GM06990 (cell line): Measurements from ENCODE around the gene NECTIN4.
"Not testable (repeated sequence)": the region's sequence is repeated elsewhere in the genome, so short reads cannot be mapped to it uniquely, and the experiment has no call there.

Experiments
- DNase-seq: peaks from one replicate; pipeline ENCODE4 v3.0.0-alpha.2; 2011; ENCODE audit not compliant: insufficient read length; ENCODE audit errors: extremely low read depth
- H3K27me3 ChIP-seq: replicated peaks from 2 replicates; pipeline ENCODE4 v1.6.0; 2011; ENCODE audit warnings: low read length; ENCODE audit not compliant: control insufficient read depth, insufficient read depth
- H3K36me3 ChIP-seq: 2 replicates; pipeline ENCODE4 v1.5.1; 2011; ENCODE audit warnings: low read length; ENCODE audit not compliant: control insufficient read depth, insufficient read depth
- H3K4me3 ChIP-seq: replicated peaks from 2 replicates; pipeline ENCODE4 v1.5.1; 2011; ENCODE audit warnings: low read depth, mild to moderate bottlenecking, control low read depth, low read length
- CTCF ChIP-seq: IDR thresholded peaks from 2 replicates; pipeline ENCODE4 v1.5.1; 2011; ENCODE audit warnings: low read length, control low read depth, mild to moderate bottlenecking, inconsistent platforms; ENCODE audit not compliant: insufficient read depth, poor library complexity, severe bottlenecking

Gene NECTIN4

DNA sequence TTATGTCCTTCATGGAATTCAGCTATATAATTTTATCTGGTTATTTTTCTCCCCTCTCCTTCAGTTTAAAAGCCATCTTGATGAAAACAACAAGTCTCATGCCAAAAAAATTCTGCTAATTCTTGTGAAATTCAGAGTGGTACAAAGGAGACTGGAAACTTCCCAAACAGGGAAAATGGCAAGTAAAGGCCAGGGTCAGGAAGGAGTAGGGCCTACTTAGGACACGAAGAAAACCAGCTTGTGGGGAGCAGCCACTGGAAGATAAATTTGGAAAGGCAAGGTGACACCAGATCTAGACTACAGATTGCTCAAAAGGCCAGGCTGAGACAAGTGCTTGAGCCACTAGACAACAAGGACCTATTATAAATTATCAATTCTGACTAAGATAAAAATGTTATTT lies 56.9 kb downstream of the NECTIN4 start:
- no peak for DNase-seq
- Histone ChIP-seq H3K4me3 (no peak overlapping the region), H3K36me3 (no peaks in the 10 kb centered on the region), H3K27me3 (no peaks in the 10 kb centered on the region)
- no peak for TF ChIP-seq CTCF

GRCh38 chr1:161031874-161032273 lies 57.5 kb downstream of the NECTIN4 start:
- H3K4me3 ChIP-seq = no peak overlapping the region
- TF ChIP-seq CTCF = no peak
- no peaks in the 10 kb centered on the region for H3K36me3 ChIP-seq
- DNase-seq = no peak
- H3K27me3 ChIP-seq = no peaks in the 10 kb centered on the region

- not testable (repeated sequence) for H3K27me3 ChIP-seq, H3K4me3 ChIP-seq, H3K36me3 ChIP-seq, DNase-seq
Measured at GRCh38 chr1:161029466-161029865, 59.9 kb downstream of the NECTIN4 start.

DNA sequence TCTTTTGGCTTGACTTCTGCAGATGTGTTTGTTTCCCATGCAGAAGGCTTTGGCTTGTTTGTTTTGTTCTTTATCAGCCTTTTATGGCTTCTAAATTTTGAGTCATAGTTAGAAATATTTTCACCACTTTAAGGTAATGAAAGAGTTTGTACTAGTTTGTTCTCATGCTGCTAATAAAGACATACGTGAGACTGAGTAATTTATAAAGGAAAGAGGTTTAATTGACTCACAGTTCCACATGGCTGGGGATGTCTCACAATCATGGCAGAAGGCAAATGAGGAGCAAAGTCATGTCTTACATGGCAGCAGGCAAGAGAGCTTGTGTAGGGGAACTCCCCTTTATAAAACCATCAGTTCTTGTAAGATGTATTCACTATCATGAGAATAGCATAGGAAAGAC lies 62.4 kb downstream of the NECTIN4 start:
- not testable (repeated sequence) for H3K36me3 ChIP-seq, H3K4me3 ChIP-seq, H3K27me3 ChIP-seq, DNase-seq

- DNase-seq, H3K36me3 ChIP-seq: not testable (repeated sequence)
Measured at GRCh38 chr1:161022432-161022831, 66.9 kb downstream of the NECTIN4 start.

GRCh38 chr1:161021970-161022353 lies 67.4 kb downstream of the NECTIN4 start:
- H3K4me3 ChIP-seq = no peak overlapping the region; the same call in 1 of the 2 replicates
- no peak for TF ChIP-seq CTCF
- no peaks in the 10 kb centered on the region for H3K36me3 ChIP-seq
- no peaks in the 10 kb centered on the region for H3K27me3 ChIP-seq
- no peak for DNase-seq

More at GRCh38 chr1:161022432-161022831, 66.9 kb downstream of the NECTIN4 start:
- H3K4me3 ChIP-seq, H3K27me3 ChIP-seq: not testable (repeated sequence)

DNA sequence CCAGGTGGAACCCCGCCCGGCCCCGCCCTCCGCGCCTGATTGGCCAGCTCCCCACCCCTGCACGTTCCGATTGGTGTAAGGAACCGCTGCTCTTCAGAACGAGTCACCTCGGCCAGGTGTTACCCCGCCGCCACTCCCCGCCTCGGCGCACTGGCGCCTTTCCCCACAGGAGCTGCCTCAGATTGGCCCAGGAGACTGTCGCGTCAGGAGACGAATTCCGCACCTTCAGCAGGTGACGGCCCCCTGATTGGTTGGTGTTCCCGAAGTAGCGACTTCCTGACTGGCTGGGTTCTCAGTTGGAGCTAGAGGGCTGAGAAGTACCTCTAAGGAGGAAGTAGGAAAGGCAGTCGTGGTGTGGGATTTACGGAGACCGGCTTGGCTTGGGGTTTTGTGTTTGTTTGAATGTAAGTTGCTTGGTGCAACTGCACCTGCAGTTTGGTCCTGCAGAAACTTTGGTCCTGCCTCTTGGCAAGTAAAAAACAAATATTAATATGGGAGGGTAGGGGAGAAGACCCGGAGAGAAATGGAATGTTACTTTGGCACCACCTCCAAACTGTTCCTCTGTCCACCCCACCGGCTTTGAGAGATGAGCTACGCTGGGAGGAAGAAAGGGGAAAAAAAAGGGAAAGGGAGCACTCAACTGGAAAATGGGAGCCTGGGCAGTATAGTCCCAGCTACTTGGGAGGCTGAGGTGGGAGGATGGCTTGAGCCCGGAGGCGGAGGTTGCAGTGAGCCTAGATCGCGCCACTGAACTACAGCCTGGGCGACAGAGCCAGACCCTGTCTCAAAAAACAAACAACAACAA lies 68.0 kb downstream of the NECTIN4 start:
- TF ChIP-seq CTCF = no peak
- peak; percentile 93 for DNase-seq
- no peaks in the 10 kb centered on the region for H3K27me3 ChIP-seq
- H3K36me3 ChIP-seq = no peaks in the 10 kb centered on the region
- H3K4me3 ChIP-seq = peak overlapping the region; percentile 86
